ENCODE results near the gene KRT6C. TPM values are rescaled to one million over a fixed set of nuclear protein-coding genes. Genes with fewer than 3 reads are reported as not detected.

KRT6C gene
- total RNA-seq, 1 donor from 2014 or later, result not detected

DNA sequence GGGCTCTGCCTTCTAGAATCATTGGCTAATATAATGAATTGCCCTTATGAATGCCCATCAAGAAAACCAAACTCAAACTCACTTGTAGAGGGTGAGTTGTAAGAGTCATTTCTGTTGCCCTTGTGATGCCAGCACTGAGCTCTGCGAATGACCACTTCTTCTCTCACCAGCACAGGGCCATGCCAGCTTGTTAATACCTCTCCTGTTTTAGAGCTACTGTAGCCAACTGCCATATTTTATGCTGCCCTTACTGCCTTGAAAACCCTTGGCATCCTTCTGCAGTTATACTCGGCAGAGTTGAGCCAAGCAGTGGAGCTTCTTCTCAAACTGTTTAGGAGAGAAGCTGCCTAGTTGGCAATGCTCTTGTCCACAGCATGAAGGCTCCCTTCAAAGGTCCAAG is 47.6 kb downstream of the KRT6C start:
- intact Hi-C loops (cut with micrococcal nuclease), result no loop called here
- no peak for DNase-seq
- no peak for ATAC-seq (ENCODE audit: low read depth)
- Mint-ChIP-seq H3K9me3 (no peaks in the 10 kb centered on the region), H3K4me3 (no peak overlapping the region), H3K36me3 (ENCODE audit: low read depth) (no peaks in the 10 kb centered on the region), H3K27ac (no peak overlapping the region), H3K27me3 (peaks cover 18% of the 10 kb centered on the region), H3K4me1 (no peaks in the 10 kb centered on the region)
- ChIA-PET POLR2A (no interaction called here), CTCF (no interaction called here)
- no peak for TF ChIP-seq CTCF (IDR thresholded peaks at IDR 0.05)

DNA sequence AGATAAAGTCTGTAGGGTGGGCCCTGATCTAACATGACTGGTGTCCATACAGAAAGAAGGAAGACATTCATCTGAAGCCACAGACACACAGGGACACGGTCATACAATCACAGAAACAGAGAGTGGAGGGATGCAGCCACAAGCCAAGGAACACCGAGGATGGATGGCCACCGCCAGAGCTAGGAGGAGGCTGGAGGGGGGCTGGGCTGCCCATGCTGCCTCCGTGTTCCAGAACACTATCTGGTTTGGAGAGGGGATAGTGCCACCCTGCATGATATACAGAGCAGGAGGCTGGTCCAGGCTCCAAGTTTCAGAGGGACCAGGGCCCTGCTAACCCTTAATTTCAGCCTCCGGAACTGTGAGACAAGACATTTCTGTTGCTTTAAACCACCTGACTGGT is 48.1 kb downstream of the KRT6C start:
- no peak for TF ChIP-seq CTCF (IDR thresholded peaks at IDR 0.05)
- DNase-seq (no peak), ATAC-seq (ENCODE audit: low read depth) (no peak)
- H3K4me3 Mint-ChIP-seq, result no peak overlapping the region
- no peak overlapping the region for H3K27ac Mint-ChIP-seq
- no peaks in the 10 kb centered on the region for H3K36me3 Mint-ChIP-seq (ENCODE audit: low read depth)
- intact Hi-C loops (cut with micrococcal nuclease), result no loop called here
- ChIA-PET CTCF (no interaction called here), POLR2A (no interaction called here)
- H3K4me1 Mint-ChIP-seq, result no peaks in the 10 kb centered on the region
- H3K9me3 Mint-ChIP-seq, result no peaks in the 10 kb centered on the region
- peaks cover 20% of the 10 kb centered on the region for H3K27me3 Mint-ChIP-seq

DNA sequence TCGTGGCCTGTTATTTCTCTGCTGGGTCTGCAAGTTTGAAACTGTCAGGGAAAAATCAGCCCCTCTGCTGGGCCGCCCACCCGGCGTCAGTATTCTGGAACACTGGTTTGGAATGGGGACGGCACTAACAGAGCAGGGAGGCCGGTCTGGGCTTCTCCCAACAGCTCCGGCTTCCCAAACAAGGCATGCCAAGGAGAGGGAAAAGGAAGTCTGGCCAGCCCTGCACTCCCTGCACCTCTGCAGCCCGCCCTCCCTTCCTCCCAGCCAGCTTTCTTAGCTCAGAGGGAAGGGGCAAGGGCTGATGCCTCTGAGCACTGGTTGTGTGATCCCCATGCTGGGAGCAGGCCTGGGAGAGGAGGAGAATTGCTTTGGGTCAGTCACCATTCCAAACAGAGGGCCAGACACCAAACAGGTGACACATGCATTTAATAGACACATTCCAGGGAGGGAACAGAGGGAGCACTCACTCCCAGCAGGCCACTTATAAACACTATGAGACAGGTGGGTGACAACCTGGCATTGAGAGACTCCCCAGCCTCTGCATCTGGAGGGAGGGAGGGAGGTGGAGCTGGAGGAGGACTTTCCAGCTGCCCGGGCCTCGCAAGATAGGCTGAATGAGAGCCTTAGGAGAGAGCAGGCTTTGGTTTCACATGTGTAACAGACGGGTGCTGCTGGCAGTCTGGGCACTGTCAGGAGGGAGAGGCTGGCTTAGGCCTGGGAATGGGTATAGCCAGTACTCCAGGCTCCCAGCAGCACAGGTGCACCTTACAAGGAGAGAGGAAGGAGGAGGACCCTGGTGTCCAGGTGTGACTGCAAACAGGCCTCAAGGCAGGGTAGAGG is 49.7 kb downstream of the KRT6C start:
- no peaks in the 10 kb centered on the region for H3K36me3 Mint-ChIP-seq (ENCODE audit: low read depth)
- intact Hi-C loops (cut with micrococcal nuclease), result no loop called here
- ChIA-PET CTCF (no interaction called here), POLR2A (no interaction called here)
- no peaks in the 10 kb centered on the region for H3K9me3 Mint-ChIP-seq
- H3K4me3 Mint-ChIP-seq, result no peak overlapping the region
- peaks cover 16% of the 10 kb centered on the region for H3K27me3 Mint-ChIP-seq
- no peaks in the 10 kb centered on the region for H3K4me1 Mint-ChIP-seq
- no peak overlapping the region for H3K27ac Mint-ChIP-seq
- ATAC-seq (ENCODE audit: low read depth), result no peak
- no peak for DNase-seq
- no peak for TF ChIP-seq CTCF (IDR thresholded peaks at IDR 0.05)

DNA sequence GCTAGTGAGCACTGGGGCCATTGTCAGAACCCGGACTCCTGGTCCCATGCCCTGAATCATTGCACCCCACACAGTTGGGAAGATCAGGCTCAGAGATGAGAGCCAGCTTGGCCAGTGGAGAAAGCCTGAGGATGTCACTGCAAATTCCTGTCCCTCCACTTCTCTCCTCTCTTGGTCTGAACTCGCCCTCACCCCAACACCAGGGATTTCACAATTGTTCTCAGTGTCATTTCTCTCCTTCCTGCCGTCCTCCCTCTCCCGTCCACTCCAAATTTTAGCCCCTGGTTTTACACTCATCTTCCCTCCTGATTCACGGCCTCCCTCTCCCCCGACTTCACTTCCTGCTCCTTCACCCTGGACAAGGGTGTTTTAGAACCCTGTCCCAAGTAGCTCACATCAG is 50.6 kb downstream of the KRT6C start:
- H3K27me3 Mint-ChIP-seq, result peaks cover 14% of the 10 kb centered on the region
- H3K27ac Mint-ChIP-seq, result no peak overlapping the region
- intact Hi-C loops (cut with micrococcal nuclease), result no loop called here
- CTCF ChIA-PET, result no interaction called here
- TF ChIP-seq CTCF (IDR thresholded peaks at IDR 0.05), result no peak
- no peak overlapping the region for H3K4me3 Mint-ChIP-seq
- no peaks in the 10 kb centered on the region for H3K4me1 Mint-ChIP-seq
- POLR2A ChIA-PET, result no interaction called here
- H3K36me3 Mint-ChIP-seq (ENCODE audit: low read depth), result no peaks in the 10 kb centered on the region
- ATAC-seq (ENCODE audit: low read depth) (no peak), DNase-seq (no peak)
- no peaks in the 10 kb centered on the region for H3K9me3 Mint-ChIP-seq

DNA sequence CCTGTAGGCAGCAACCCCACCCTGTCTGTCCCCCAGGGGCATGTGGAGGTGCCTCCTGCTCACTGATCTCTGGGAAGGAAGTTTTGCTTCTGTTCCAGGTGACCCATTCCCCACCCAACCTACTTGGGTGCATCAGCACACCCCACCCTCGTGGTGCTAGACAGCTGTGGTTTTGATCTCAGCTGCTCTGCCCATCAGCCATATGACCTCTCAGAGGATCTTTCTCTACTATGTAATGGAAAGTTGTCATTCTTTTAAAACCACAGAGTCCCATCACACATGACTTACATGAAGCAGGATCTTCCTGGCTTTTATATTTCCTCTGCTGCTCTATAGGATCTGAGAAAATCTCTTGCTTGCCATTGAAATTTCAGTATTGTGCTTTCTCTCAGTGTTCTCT is 53.9 kb downstream of the KRT6C start:
- no peaks in the 10 kb centered on the region for H3K9me3 Mint-ChIP-seq
- H3K4me3 Mint-ChIP-seq, result no peak overlapping the region
- POLR2A ChIA-PET, result no interaction called here
- H3K36me3 Mint-ChIP-seq (ENCODE audit: low read depth), result no peaks in the 10 kb centered on the region
- H3K4me1 Mint-ChIP-seq, result no peaks in the 10 kb centered on the region
- no peak for TF ChIP-seq CTCF (IDR thresholded peaks at IDR 0.05)
- intact Hi-C loops (cut with micrococcal nuclease), result no loop called here
- peaks cover 17% of the 10 kb centered on the region for H3K27me3 Mint-ChIP-seq
- ATAC-seq (ENCODE audit: low read depth) (no peak), DNase-seq (no peak)
- CTCF ChIA-PET, result no interaction called here
- H3K27ac Mint-ChIP-seq, result no peak overlapping the region

All from activated B cell treated with CpG ODN at 0.5 μM for 24 hours (primary cell).